ENCODE results near the gene HSPA14. TPM values are rescaled to one million over a fixed set of nuclear protein-coding genes. Genes with fewer than 3 reads are reported as not detected.

Gene HSPA14
- total and polyA plus RNA-seq, 2 experiments from 2014 or later: 14.9 to 21.0 TPM

- TF ChIP-seq EZH2phosphoT487 (IDR thresholded peaks at IDR 0.05; ENCODE audit: insufficient read depth, low read depth): no peak
- no peak overlapping the region for H3K4me3 ChIP-seq
- no peaks in the 10 kb centered on the region for H3F3A ChIP-seq (ENCODE audit: insufficient read depth)
- H4K20me1 ChIP-seq (ENCODE audit: insufficient read depth): no peaks in the 10 kb centered on the region
- H2AFZ ChIP-seq: no peak overlapping the region
- WGBS, 2 experiments (ENCODE audit: low coverage in 1 of 2, low lambda C conversion rate in 2 of 2, missing lambda C conversion rate in 2 of 2): 97 to 98% methylated on average over 3 of the region's 3 CpGs
- H3K36me3 ChIP-seq (ENCODE audit: low read depth): peaks cover 56% of the 10 kb centered on the region
- H3K27me3 ChIP-seq (replicated peaks; ENCODE audit: insufficient read depth): no peaks in the 10 kb centered on the region
- H3K4me2 ChIP-seq (ENCODE audit: unreplicated experiment): no peak overlapping the region
- no peak for DNase-seq
- H3K9me2 ChIP-seq (ENCODE audit: insufficient read depth): no peaks in the 10 kb centered on the region
- in situ Hi-C loops (cut with MboI): no loop called here
- H3K9me3 ChIP-seq (ENCODE audit: low read depth): no peaks in the 10 kb centered on the region
- no peaks in the 10 kb centered on the region for H3K79me2 ChIP-seq (ENCODE audit: insufficient read depth)
- H3K9ac ChIP-seq: no peak overlapping the region
- no peak overlapping the region for H3K27ac ChIP-seq
- H3K4me1 ChIP-seq (ENCODE audit: insufficient read depth): no peaks in the 10 kb centered on the region
These were observed 80.9 kb downstream of the HSPA14 start for GRCh38 chr10:14918964-14919363.

Other genes starting within 250 kb of the HSPA14 start
- 5.2 and 5.3 TPM in 2 replicates for gene FAM107B, start 63.4 kb upstream of the HSPA14 start, total RNA-seq (2014; rRNA removed; shearing (Covaris generic))
- gene FAM107B, start 63.4 kb upstream of the HSPA14 start, polyA plus RNA-seq (2016; fragmentation: Nextera tagmentation; extraction: Ambion mirVana): 3.4 and 5.2 TPM in 2 replicates
- 0.32 and 1.0 TPM in 2 replicates for gene CDNF, start 269 bp upstream of the HSPA14 start, total RNA-seq (2014; rRNA removed; shearing (Covaris generic))
- gene CDNF, start 269 bp upstream of the HSPA14 start, polyA plus RNA-seq (2016; fragmentation: Nextera tagmentation; extraction: Ambion mirVana): 1.0 and 1.3 TPM in 2 replicates
- gene MSANTD7, start within 50 bp of the HSPA14 start, total RNA-seq (2014; rRNA removed; shearing (Covaris generic)): 13.8 and 15.9 TPM in 2 replicates
- gene MSANTD7, start within 50 bp of the HSPA14 start, polyA plus RNA-seq (2016; fragmentation: Nextera tagmentation; extraction: Ambion mirVana): 7.2 and 7.4 TPM in 2 replicates
- gene SUV39H2, start 40.6 kb downstream of the HSPA14 start, total RNA-seq (2014; rRNA removed; shearing (Covaris generic)): 14.6 and 21.8 TPM in 2 replicates
- 8.9 and 9.3 TPM in 2 replicates for gene SUV39H2, start 40.6 kb downstream of the HSPA14 start, polyA plus RNA-seq (2016; fragmentation: Nextera tagmentation; extraction: Ambion mirVana)
- 7.5 and 8.2 TPM in 2 replicates for gene DCLRE1C, start 115.8 kb downstream of the HSPA14 start, total RNA-seq (2014; rRNA removed; shearing (Covaris generic))
- 9.8 and 11.3 TPM in 2 replicates for gene DCLRE1C, start 115.8 kb downstream of the HSPA14 start, polyA plus RNA-seq (2016; fragmentation: Nextera tagmentation; extraction: Ambion mirVana)
- gene MEIG1, start 121.1 kb downstream of the HSPA14 start, total RNA-seq (2014; rRNA removed; shearing (Covaris generic)): not detected in 2 replicates
- 0.33 and 0.43 TPM in 2 replicates for gene MEIG1, start 121.1 kb downstream of the HSPA14 start, polyA plus RNA-seq (2016; fragmentation: Nextera tagmentation; extraction: Ambion mirVana)
- gene OLAH, start 205.6 kb downstream of the HSPA14 start, total RNA-seq (2014; rRNA removed; shearing (Covaris generic)): not detected in 2 replicates
- not detected in 2 replicates for gene OLAH, start 205.6 kb downstream of the HSPA14 start, polyA plus RNA-seq (2016; fragmentation: Nextera tagmentation; extraction: Ambion mirVana)